ENCODE results near the gene GRXCR1.

The GRXCR1 gene

DNA sequence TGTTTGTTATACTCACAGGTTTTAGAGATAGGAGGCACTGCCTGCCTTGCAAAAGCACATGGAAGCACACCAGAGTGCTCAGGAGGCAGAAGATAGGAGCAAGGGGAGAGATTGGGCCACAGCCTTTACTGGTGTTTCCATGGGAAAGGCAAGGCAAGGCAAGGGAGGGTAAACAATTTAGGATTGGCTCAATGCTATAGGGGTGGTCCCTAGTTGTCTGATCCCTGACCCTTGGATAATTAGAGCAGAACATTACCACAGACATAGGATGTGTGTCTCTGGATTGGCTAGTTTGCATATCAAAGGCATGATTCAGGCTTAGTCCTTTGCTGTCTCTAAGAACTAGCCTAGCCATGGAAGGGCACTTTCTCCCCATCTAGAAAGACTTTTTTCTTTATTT is 36.1 kb downstream of the GRXCR1 start:
- DNase-seq (ENCODE audit: low spot score), result no peak

GRCh38 chr4:42942216-42942615 is 49.7 kb downstream of the GRXCR1 start:
- no peak for DNase-seq (ENCODE audit: low spot score)

GRCh38 chr4:42945874-42946273 is 53.4 kb downstream of the GRXCR1 start:
- DNase-seq (ENCODE audit: low spot score), result no peak

- no peak for DNase-seq (ENCODE audit: low spot score)
These were observed 60.8 kb downstream of the GRXCR1 start for GRCh38 chr4:42953321-42953720.

GRCh38 chr4:42954963-42955669 is 62.6 kb downstream of the GRXCR1 start:
- no peak for DNase-seq (ENCODE audit: low spot score)

- DNase-seq (ENCODE audit: low spot score), result no peak
These were observed 63.4 kb downstream of the GRXCR1 start for GRCh38 chr4:42955746-42956505.

- no peak for DNase-seq (ENCODE audit: low spot score)
These were observed 72.8 kb downstream of the GRXCR1 start for GRCh38 chr4:42965326-42965725.

DNA sequence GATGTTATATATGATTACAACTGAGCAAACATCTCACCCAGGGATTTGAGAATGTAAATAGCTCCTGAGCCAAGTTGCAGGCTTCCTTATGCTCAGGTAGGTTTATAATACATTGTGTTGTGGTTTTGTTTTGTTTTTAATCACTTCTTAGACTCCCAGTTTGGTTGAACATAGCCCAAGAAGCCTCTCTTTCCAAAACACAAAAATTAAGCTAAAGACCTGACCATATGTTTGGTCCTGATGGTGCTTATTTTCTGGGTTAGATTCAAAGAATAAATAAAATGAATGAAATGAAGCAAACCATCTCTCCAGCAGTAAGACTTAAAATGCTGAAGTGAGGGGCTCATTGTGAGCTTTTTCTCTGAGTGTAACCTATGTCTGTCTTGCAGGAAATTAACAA is 93.5 kb downstream of the GRXCR1 start:
- no peak for DNase-seq (ENCODE audit: low spot score)

DNA sequence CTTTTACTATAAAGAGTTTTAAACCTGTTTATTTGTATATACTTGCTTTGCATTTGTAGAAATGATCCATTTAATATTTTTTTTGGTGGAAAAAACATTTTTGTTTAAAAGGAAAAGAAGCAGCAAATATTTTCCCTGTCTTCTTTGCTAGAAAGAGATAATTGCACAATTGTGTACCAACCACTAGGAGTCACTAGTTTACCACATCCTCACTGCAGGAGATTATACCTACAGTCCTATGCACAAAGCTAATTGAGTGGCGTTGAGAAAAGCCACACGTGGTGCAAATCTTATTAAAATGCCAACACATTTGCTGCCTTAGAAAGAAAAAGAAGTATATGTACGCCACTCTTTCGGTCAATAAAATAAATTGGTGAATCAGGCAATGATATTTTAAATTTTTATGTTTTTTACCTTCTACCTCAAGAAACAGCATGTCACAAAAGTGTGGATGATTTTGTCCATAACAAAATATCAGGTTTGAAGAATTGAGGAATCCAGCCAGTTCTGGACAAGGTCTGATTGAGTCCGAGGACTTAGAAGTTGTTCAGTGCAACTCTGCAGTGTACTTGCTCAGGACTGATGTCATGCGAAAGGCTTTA is 102.9 kb downstream of the GRXCR1 start:
- no peak for DNase-seq (ENCODE audit: low spot score)

DNA sequence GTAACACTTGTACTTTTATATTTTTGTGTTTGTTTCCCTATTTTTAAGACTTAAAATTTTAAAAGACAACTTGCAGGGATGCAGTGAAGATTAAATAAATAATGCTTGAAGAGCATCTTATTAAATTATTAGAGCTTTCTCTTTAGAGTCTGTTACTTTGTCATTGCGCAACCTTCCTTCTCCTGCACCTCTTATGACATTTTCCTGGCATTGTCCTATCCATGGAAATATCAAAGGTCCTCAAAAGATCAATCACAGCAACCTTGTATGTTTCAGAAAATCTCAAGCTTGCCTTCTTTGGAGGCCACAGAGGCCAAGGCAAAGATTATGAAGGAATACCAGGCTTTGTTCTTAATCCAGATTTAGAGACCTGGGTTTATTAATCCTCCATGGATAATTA is 116.3 kb downstream of the GRXCR1 start:
- no peak for DNase-seq (ENCODE audit: low spot score)

- no peak for DNase-seq (ENCODE audit: low spot score)
These were observed 121.7 kb downstream of the GRXCR1 start for GRCh38 chr4:43014256-43014655.

GRCh38 chr4:43041632-43042031 is 149.1 kb downstream of the GRXCR1 start:
- no peak for DNase-seq (ENCODE audit: low spot score)

- no peak for DNase-seq (ENCODE audit: low spot score)
These were observed 154.5 kb downstream of the GRXCR1 start for GRCh38 chr4:43047058-43047457.

DNA sequence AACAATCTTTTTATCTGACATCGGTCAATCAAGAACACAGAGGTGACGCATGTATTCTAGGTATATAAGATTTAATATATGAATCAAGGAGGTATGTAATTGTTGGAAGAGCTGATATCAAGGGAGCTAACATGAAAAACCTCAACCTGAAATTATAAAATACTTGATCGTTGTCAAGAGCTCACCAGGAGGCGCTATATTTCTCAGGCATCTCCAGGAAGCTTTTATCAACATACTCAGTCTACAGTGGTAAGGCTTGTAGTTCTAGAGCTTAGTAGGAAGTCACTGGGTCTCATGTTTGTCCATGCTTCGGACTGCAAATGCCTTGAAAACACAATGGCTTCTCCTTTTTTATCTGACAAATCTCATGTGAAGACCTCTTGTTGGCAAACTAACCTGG is 156.1 kb downstream of the GRXCR1 start:
- DNase-seq (ENCODE audit: low spot score), result no peak

DNA sequence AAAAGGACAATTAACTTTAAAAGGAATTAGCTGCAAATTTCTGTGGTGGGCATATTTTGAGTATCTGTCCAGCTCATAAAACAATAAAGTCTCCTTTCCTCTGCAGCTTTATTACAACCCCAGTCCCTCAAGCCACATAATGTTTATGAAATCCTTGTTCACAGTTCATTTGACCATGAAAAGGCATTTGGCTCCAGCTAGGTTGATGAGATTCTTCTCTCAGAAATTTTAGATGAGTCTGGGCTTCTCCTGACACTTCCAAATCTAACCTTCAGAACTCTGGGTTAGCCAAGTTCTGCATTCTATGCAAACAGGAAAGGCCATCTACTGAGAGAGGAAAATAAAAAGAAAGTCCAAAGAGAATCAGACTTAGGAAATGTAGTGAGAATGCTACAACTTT is 156.8 kb downstream of the GRXCR1 start:
- DNase-seq (ENCODE audit: low spot score), result no peak

- no peak for DNase-seq (ENCODE audit: low spot score)
These were observed 173.9 kb downstream of the GRXCR1 start for GRCh38 chr4:43066415-43066814.

- DNase-seq (ENCODE audit: low spot score), result no peak
These were observed 178.6 kb downstream of the GRXCR1 start for GRCh38 chr4:43071069-43071468.
